H9 (cell line): Measurements from ENCODE around the gene WDR38. TPM values are rescaled to one million over a fixed set of nuclear protein-coding genes. Genes with fewer than 3 reads are reported as not detected.

Experiments used
- DNase-seq: peaks from one replicate; pipeline ENCODE4 v3.0.0-alpha.2; 2017
- H2AFZ ChIP-seq: one replicate; pipeline ENCODE4 v1.6.1; 2013; ENCODE audit warnings: mild to moderate bottlenecking, low read length, control low read depth, moderate library complexity
- H2AK5ac ChIP-seq: 2 replicates; pipeline ENCODE4 v1.6.1; 2013; ENCODE audit warnings: low read length, control low read depth, mixed read lengths; ENCODE audit not compliant: insufficient read length
- H2BK120ac ChIP-seq: one replicate; pipeline ENCODE4 v1.6.1; 2013; ENCODE audit warnings: low read depth, mild to moderate bottlenecking, low read length, control low read depth, inconsistent platforms; ENCODE audit not compliant: poor library complexity, severe bottlenecking
- H2BK12ac ChIP-seq: 2 replicates; pipeline ENCODE4 v1.6.1; 2013; ENCODE audit warnings: low read length, control low read depth, mixed read lengths, low read depth; ENCODE audit not compliant: insufficient read length
- H2BK15ac ChIP-seq: 2 replicates; pipeline ENCODE4 v1.6.1; 2013; ENCODE audit warnings: low read depth, low read length, control low read depth
- H2BK20ac ChIP-seq: one replicate; pipeline ENCODE4 v1.6.1; 2013; ENCODE audit warnings: low read depth, mild to moderate bottlenecking, low read length, control low read depth, inconsistent platforms; ENCODE audit not compliant: poor library complexity, severe bottlenecking
- H2BK5ac ChIP-seq: 2 replicates; pipeline ENCODE4 v1.6.1; 2013; ENCODE audit warnings: low read length, control low read depth, mixed read lengths; ENCODE audit not compliant: insufficient read length
- H3K14ac ChIP-seq: 2 replicates; pipeline ENCODE4 v1.6.1; 2013; ENCODE audit warnings: low read length, control low read depth; ENCODE audit not compliant: insufficient read depth
- H3K18ac ChIP-seq: 2 replicates; pipeline ENCODE4 v1.6.1; 2013; ENCODE audit warnings: low read depth, mild to moderate bottlenecking, mixed read lengths, low read length, control low read depth; ENCODE audit not compliant: insufficient read length
- H3K23ac ChIP-seq: 2 replicates; pipeline ENCODE4 v1.6.1; 2013; ENCODE audit warnings: low read length, control low read depth, mixed read lengths, low read depth; ENCODE audit not compliant: insufficient read length
- H3K23me2 ChIP-seq: 2 replicates; pipeline ENCODE4 v1.6.1; 2013; ENCODE audit warnings: low read depth, mild to moderate bottlenecking, mixed read lengths, low read length, control low read depth; ENCODE audit not compliant: insufficient read length, poor library complexity, severe bottlenecking
- H3K27ac ChIP-seq: 2 replicates; pipeline ENCODE4 v1.5.1; 2013; ENCODE audit warnings: low read length, control low read depth, mixed read lengths, low read depth; ENCODE audit not compliant: insufficient read length
- H3K27me3 ChIP-seq: 2 replicates; pipeline ENCODE4 v1.6.1; 2013; ENCODE audit warnings: low read length, control low read depth, inconsistent platforms; ENCODE audit not compliant: insufficient read depth
- H3K4ac ChIP-seq: 2 replicates; pipeline ENCODE4 v1.6.1; 2013; ENCODE audit warnings: low read depth, mild to moderate bottlenecking, control low read depth, inconsistent platforms, low read length, moderate library complexity
- H3K4me1 ChIP-seq: 2 replicates; pipeline ENCODE4 v1.6.1; 2013; ENCODE audit warnings: low read length, control low read depth, inconsistent platforms; ENCODE audit not compliant: insufficient read depth
- H3K4me2 ChIP-seq: 2 replicates; pipeline ENCODE4 v1.6.1; 2013; ENCODE audit warnings: low read length, control low read depth, mixed read lengths; ENCODE audit not compliant: insufficient read length, insufficient read depth
- H3K56ac ChIP-seq: 2 replicates; pipeline ENCODE4 v1.6.1; 2013; ENCODE audit warnings: low read depth, mild to moderate bottlenecking, mixed read lengths, low read length, control low read depth; ENCODE audit not compliant: insufficient read length
- H3K79me1 ChIP-seq: 2 replicates; pipeline ENCODE4 v1.6.1; 2013; ENCODE audit warnings: low read depth, mild to moderate bottlenecking, moderate library complexity, low read length, control low read depth, inconsistent platforms; ENCODE audit not compliant: insufficient read depth, poor library complexity, severe bottlenecking
- H3K79me2 ChIP-seq: 2 replicates; pipeline ENCODE4 v1.6.1; 2013; ENCODE audit warnings: low read length, control low read depth, inconsistent platforms; ENCODE audit not compliant: insufficient read depth
- H3K9ac ChIP-seq: 2 replicates; pipeline ENCODE4 v1.6.1; 2013; ENCODE audit warnings: low read length, control low read depth, mixed read lengths; ENCODE audit not compliant: insufficient read length; ENCODE audit errors: extremely low read depth
- H3K9me3 ChIP-seq: one replicate; pipeline ENCODE4 v1.6.1; 2013; ENCODE audit warnings: low read depth, low read length, inconsistent platforms; ENCODE audit not compliant: control insufficient read depth
- H3T11ph ChIP-seq: one replicate; pipeline ENCODE4 v1.6.1; 2013; ENCODE audit warnings: mild to moderate bottlenecking, low read length, control low read depth, inconsistent platforms
- H4K20me1 ChIP-seq: one replicate; pipeline ENCODE4 v1.6.1; 2013; ENCODE audit not compliant: control insufficient read depth, insufficient read length, insufficient read depth
- H4K5ac ChIP-seq: 2 replicates; pipeline ENCODE4 v1.6.1; 2013; ENCODE audit warnings: low read depth, mild to moderate bottlenecking, mixed read lengths, low read length, control low read depth; ENCODE audit not compliant: insufficient read length
- H4K8ac ChIP-seq: replicated peaks from 2 replicates; pipeline ENCODE4 v1.6.1; 2013; ENCODE audit warnings: low read length, control low read depth, mixed read lengths, low read depth; ENCODE audit not compliant: insufficient read length
- H4K91ac ChIP-seq: 2 replicates; pipeline ENCODE4 v1.6.1; 2013; ENCODE audit warnings: low read depth, mild to moderate bottlenecking, moderate library complexity, mixed read lengths, low read length, control low read depth; ENCODE audit not compliant: insufficient read length
- H3K27ac Mint-ChIP-seq, 3 experiments: 2 replicates in 2 of 3; 3 replicates in 1 of 3; pipeline ENCODE4 v1.8.0; 2020 to 2021; ENCODE audit warnings: mixed read lengths in 3 of 3, mild to moderate bottlenecking in 1 of 3, moderate library complexity in 1 of 3
- H3K27me3 Mint-ChIP-seq: 2 replicates; pipeline ENCODE4 v1.8.0; 2021; ENCODE audit warnings: low read depth, mild to moderate bottlenecking, moderate library complexity, mixed read lengths
- H3K36me3 Mint-ChIP-seq, 3 experiments: 2 replicates in 2 of 3; 3 replicates in 1 of 3; pipeline ENCODE4 v1.8.0; 2020 to 2021; ENCODE audit warnings: low read depth in 3 of 3, mixed read lengths in 3 of 3; ENCODE audit not compliant: insufficient read depth in 1 of 3
- H3K4me1 Mint-ChIP-seq, 2 experiments: 2 replicates each; pipeline ENCODE4 v1.8.0; 2020; ENCODE audit warnings: mixed read lengths in 2 of 2
- H3K4me3 Mint-ChIP-seq, 2 experiments: 2 replicates in 1 of 2; 3 replicates in 1 of 2; pipeline ENCODE4 v1.8.0; 2020 to 2021; ENCODE audit warnings: mild to moderate bottlenecking in 2 of 2, mixed read lengths in 2 of 2, moderate library complexity in 1 of 2
- H3K9me3 Mint-ChIP-seq, 2 experiments: 2 replicates in 1 of 2; 3 replicates in 1 of 2; pipeline ENCODE4 v1.8.0; 2020; ENCODE audit warnings: mild to moderate bottlenecking in 2 of 2, mixed read lengths in 2 of 2, moderate library complexity in 1 of 2
- WGBS: extraction: QIAGEN DNeasy Blood & Tissue Kit; methylation state at CpG from one replicate; pipeline ENCODE4 v1.1.7; 2013; ENCODE audit warnings: missing lambda C conversion rate, low lambda C conversion rate, mixed read lengths; ENCODE audit not compliant: insufficient read length; ENCODE audit errors: extremely low coverage; 5-methylcytosine and 5-hydroxymethylcytosine counted together
- total RNA-seq: library from RNA; stranded (reverse); gene quantifications from 2 replicates; pipeline ENCODE4 v1.2.1, GENCODE V29; 2021
- TF ChIP-seq, protein P1 (sequence below): fragments of 200-600 bp; sonication (generic); conservative IDR thresholded peaks from 3 replicates; pipeline ENCODE4 v1.8.0; 2021; ENCODE audit warnings: antibody characterized with exemption, mild to moderate bottlenecking

WDR38 gene
- total RNA-seq, 1 experiment from 2014 or later: not detected

- H4K20me1 ChIP-seq: no peaks in the 10 kb centered on the region
- H4K5ac ChIP-seq: no peak overlapping the region
- WGBS: no CpG with 5 or more reads among the region's 9 CpGs
- no peak overlapping the region for H3K27ac ChIP-seq
- no peak overlapping the region for H2BK120ac ChIP-seq
- H2BK12ac ChIP-seq: no peak overlapping the region
- no peak overlapping the region for H3K18ac ChIP-seq
- H3K4me1 ChIP-seq: 0 out of 2 replicates have a peak, but pooled peaks cover 5% of the 10 kb centered on the region
- H3K27me3 ChIP-seq: no peaks in the 10 kb centered on the region
- no peak overlapping the region for H3K56ac ChIP-seq
- H2BK15ac ChIP-seq: no peak overlapping the region
- H3K23ac ChIP-seq: no peak overlapping the region
- peaks cover 43 to 49% (median 44%) of the 10 kb centered on the region in 3 experiments for H3K36me3 Mint-ChIP-seq
- H3K9me3 Mint-ChIP-seq: no peaks in the 10 kb centered on the region; a peak in 1 of 5 replicates
- no peaks in the 10 kb centered on the region for H3K9me3 ChIP-seq
- no peak overlapping the region for H2AFZ ChIP-seq
- H3K4me3 Mint-ChIP-seq: peak overlapping the region; percentile 15 to 38; a peak in 1 of 5 replicates
- peaks cover 11% of the 10 kb centered on the region for H3K23me2 ChIP-seq
- H3K27me3 Mint-ChIP-seq: no peaks in the 10 kb centered on the region; the same call in 1 of the 2 replicates
- no peak overlapping the region for H2AK5ac ChIP-seq
- DNase-seq: no peak
- H3K14ac ChIP-seq: no peak overlapping the region
- H3K9ac ChIP-seq: no peak overlapping the region
- peaks cover 4% of the 10 kb centered on the region for H3K79me1 ChIP-seq
- no peak overlapping the region for H4K91ac ChIP-seq
- no peak overlapping the region for H4K8ac ChIP-seq
- H3K4me2 ChIP-seq: no peak overlapping the region
- peaks cover 20% of the 10 kb centered on the region; the same call in 1 of the 2 replicates for H3K79me2 ChIP-seq
- TF ChIP-seq, protein P1, sequence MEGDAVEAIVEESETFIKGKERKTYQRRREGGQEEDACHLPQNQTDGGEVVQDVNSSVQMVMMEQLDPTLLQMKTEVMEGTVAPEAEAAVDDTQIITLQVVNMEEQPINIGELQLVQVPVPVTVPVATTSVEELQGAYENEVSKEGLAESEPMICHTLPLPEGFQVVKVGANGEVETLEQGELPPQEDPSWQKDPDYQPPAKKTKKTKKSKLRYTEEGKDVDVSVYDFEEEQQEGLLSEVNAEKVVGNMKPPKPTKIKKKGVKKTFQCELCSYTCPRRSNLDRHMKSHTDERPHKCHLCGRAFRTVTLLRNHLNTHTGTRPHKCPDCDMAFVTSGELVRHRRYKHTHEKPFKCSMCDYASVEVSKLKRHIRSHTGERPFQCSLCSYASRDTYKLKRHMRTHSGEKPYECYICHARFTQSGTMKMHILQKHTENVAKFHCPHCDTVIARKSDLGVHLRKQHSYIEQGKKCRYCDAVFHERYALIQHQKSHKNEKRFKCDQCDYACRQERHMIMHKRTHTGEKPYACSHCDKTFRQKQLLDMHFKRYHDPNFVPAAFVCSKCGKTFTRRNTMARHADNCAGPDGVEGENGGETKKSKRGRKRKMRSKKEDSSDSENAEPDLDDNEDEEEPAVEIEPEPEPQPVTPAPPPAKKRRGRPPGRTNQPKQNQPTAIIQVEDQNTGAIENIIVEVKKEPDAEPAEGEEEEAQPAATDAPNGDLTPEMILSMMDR: 0 out of 3 replicates have a peak, but pooled peaks have one; percentile 9
- peaks cover 14 to 25% of the 10 kb centered on the region in 2 experiments for H3K4me1 Mint-ChIP-seq
- no peak overlapping the region for H3K4ac ChIP-seq
- H3K27ac Mint-ChIP-seq: peak overlapping the region in 1 of 3 experiments; percentile 32; a peak in 2 of 7 replicates
- no peak overlapping the region for H2BK20ac ChIP-seq
- no peak overlapping the region for H2BK5ac ChIP-seq
- no peak overlapping the region for H3T11ph ChIP-seq
These were observed 5.2 kb downstream of the WDR38 start for GRCh38 chr9:124858330-124859046.
